OCI-M2 (cell line): ENCODE measurements around the gene MAP10.
"Not testable (repeated sequence)": the region's sequence is repeated elsewhere in the genome, so short reads cannot be mapped to it uniquely, and the experiment has no call there.

ENCODE experiments used
- DNase-seq: peaks from one replicate; lab custom pipeline; 2025; ENCODE audit not compliant: unreplicated experiment; lab: John Stamatoyannopoulos, UW

MAP10 gene

GRCh38 chr1:232805269-232806185 lies at the start of gene MAP10:
TSS of gene MAP10 (plus strand) at chr1:232805416. CDS start at chr1:232805450, 34 bp downstream.
- no peak for DNase-seq

DNA sequence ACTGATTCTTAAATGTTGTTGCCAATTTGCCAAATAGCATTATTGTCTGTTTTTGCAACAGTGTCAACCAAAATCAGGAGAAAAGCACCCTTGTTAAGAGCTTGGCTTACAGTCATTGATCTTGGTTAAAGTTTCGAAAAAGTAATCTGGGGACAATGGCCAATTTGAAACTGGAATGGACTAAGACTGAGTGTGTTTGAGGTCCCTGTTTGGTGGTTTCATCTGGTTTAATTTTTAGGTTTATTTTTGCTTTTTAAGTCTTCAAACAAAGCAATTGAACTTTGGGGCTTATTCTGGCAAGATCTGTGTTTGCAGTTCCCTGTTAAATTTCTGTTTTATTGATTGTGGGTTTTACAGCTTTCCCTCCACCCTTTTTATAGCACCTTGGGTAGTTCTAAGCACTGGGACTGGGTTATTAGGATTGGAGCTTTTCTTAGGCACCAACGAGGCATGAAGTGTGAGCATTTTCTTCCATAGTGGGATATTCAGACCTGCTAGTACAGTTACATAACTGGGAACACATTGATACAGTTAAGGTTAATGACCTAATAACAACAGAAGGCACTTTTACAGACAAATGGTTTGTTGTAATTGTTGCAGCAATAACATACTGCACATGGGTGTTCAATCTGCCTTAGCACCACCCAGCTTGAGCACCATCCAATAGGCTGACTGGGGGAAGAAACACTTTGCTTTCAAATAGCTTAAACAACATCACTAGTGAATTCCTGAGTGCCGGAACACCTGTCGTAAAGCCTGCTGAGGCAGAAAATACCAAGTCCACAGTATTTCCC lies 40.6 kb upstream of the MAP10 start:
- no peak for DNase-seq

DNA sequence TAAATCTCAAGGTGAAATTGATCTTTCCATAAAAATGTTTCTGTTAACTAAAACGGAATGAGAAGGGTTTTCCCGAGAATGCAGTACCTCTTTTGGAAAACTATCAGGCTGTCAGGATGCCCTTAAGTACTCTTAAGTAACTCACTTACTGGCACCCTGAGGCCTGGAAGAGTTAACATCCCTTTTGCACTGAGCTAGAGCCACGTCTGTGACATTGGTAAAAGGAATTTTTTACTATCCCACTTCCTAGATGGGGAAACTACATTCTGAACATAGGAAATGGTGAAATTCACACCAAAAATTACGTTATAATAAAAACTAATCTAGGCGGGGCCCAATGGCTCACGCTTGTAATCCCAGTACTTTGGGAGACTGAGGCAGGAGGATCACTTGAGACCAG lies 39.7 kb upstream of the MAP10 start:
- DNase-seq, result no peak

DNA sequence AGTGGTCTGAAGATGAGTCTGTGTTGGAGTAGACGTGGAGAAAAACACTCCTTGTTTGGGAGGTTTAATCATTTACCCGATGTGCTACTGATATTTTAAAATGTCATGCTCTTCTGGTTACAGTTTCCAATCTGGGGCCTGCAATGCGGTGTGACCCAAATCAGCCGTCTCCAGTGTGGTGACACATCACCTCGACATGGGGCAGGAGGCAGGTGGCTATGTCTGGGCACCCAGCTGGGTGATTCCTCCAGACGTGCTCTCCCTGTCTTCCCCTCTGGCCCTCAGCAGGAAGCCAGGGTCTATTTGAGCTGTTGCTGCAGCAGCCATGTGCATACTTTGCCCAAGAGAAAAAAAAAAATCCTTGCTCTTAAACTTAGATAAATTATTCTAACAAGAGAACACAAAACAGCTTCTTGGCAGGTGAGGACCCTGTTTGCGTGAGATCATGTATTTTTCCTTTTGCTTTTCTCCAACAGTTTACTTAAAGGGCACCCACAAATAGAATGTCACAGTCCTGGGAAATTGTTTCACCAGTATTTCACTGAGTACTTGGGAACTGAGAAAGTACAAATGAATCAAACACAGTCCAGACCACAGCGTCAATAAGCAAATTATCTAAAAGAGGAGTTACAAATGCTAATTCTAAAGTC lies 38.9 kb upstream of the MAP10 start:
- DNase-seq, result no peak

- DNase-seq, result no peak
Observed at GRCh38 chr1:232766904-232767303, 38.3 kb upstream of the MAP10 start.

GRCh38 chr1:232767305-232768074 lies 37.7 kb upstream of the MAP10 start:
- DNase-seq, result no peak

GRCh38 chr1:232768793-232769192 lies 36.4 kb upstream of the MAP10 start:
- DNase-seq, result no peak

- no peak for DNase-seq
Observed at GRCh38 chr1:232769733-232770132, 35.5 kb upstream of the MAP10 start.

GRCh38 chr1:232773752-232774151 lies 31.5 kb upstream of the MAP10 start:
- no peak for DNase-seq

GRCh38 chr1:232776526-232777106 lies 28.6 kb upstream of the MAP10 start:
- no peak for DNase-seq

GRCh38 chr1:232780354-232780753 lies 24.9 kb upstream of the MAP10 start:
- no peak for DNase-seq

DNA sequence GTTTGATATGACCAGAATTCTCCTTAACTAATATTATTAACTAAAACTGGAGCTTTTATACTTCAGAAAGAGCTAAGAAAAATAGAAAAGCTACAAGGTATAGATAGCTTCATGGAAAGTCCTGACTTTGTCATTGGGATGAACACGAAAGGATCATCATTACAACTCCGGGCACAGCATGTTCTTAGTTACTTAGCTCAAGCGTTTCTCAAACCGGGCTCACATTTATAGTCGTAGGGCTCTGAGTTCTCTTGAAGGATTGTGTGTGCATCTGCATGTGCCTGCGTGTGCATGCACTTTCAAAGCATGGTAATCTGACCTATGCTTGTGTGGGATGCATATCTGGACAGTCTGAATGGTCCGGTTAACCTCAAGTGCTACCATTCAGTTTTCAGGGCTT lies 20.4 kb upstream of the MAP10 start:
- DNase-seq, result no peak

GRCh38 chr1:232785630-232786029 lies 19.6 kb upstream of the MAP10 start:
- DNase-seq, result not testable (repeated sequence)

DNA sequence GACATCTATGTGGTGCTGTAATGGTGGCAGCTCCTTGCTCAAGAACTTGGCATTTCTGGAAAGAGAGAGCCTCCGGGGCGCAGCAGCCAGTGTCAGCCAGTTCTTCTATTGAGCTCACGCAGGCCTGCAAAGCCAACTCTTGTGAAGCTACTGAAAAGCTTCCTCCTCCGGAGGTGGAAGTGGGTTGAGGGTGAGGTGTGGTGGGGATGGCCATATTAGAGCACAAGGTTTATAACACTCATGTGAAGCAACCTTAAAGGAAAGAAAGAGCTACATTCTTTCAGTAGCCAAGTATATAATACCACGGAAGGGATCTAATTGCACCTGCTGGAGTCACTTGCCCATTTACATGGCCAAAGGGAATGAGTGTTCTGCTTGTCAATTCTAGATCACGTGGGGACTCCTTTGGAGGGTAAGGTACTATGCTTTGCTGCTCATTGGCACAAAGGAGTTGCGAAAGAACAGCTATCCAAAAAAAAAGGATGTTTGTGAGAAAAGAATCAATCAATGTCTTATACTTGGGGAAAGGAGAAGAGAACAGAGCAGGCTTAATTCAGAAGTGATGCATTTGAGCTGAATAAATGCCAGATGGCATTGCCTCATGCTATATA lies 18.3 kb upstream of the MAP10 start:
- DNase-seq, result no peak

- DNase-seq, result no peak
Observed at GRCh38 chr1:232788235-232788872, 16.9 kb upstream of the MAP10 start.

- no peak for DNase-seq
Observed at GRCh38 chr1:232789651-232790050, 15.6 kb upstream of the MAP10 start.

GRCh38 chr1:232792949-232793348 lies 12.3 kb upstream of the MAP10 start:
- DNase-seq, result no peak

DNA sequence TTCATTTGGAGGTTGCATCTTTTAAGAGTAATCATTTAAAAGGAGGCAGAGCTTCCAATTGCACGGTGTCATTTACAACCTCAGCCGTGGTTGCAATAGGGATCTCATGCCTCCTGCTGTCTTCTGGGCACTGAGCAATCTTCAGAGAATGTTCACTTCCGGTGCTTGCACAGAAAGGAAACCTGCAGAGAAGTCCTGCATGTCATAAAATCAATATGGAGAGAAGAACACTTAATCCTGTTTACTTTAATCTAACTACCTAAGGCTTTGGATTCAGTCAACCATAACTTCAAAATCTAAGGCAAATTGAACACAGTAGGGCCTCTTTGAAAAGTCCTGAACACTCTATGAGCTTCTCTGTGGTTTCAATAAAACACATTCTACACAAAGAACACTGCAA lies 11.3 kb upstream of the MAP10 start:
- no peak for DNase-seq

GRCh38 chr1:232795497-232796053 lies 9.6 kb upstream of the MAP10 start:
- DNase-seq, result no peak
